GM21723 (cell line): ENCODE results near the gene HEATR5B.

ENCODE experiments used
- ATAC-seq: cut with Tn5 transposase; IDR thresholded peaks from one replicate; pipeline ENCODE4 v1.9.1; 2021; ENCODE audit warnings: mild to moderate bottlenecking, moderate library complexity; ENCODE audit not compliant: unreplicated experiment

Gene HEATR5B

DNA sequence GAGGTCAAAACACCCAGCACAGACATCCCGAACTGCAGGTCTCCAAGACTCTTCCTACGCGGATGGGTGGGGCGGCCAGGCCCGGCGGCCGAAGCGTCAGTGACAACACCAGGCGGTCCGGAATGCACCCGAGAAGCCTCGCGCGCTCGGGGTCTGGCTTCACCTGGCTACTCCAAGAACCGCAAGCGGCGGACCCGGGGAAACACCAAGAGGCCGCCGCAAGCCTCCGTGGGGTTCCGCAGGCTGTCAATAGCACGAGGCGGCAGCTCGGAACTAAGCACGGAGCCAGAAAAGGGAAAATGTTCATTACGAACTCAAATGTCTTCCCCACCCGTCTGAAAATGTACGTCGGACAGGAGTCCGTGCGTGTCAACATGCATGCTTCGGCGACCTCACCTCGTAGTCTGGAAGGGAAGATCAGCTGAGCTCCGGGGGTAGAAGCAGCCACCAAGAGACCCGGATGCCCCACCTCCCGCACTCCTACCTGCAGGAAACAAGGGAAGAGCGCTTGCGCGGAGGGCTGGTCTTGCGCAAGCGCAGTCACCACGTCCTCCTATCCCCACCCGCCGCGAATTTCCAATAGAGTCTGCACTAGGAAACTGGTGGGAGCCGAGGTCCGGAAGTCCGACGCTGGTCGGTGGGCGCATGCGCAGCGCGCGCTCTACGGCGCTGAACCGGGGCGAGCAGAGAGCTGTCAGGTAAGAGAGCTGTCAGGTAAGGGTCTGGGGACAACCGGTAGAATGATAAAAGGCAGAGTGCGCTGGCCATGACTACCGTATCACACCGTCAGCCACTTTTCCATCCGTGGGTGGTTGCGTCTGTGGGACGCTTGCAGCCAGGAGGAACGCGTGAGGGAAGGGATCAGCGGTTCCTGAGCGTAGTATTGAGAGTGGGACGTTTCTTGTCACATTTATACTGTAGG is at the start of gene HEATR5B, which contains the start of gene GPATCH11:
TSS of gene HEATR5B (minus strand) at position 500 of the 922 bp plus-strand sequence. CDS start 958 bp downstream, outside the sequence.
TSS of gene GPATCH11 (plus strand) at position 646 of the 922 bp plus-strand sequence. CDS start 3,864 bp downstream, outside the sequence.
- ATAC-seq, result peak; percentile 85

GRCh38 chr2:37132914-37133313 is 48.7 kb upstream of the HEATR5B start:
- no peak for ATAC-seq

GRCh38 chr2:37125416-37125815 is 41.2 kb upstream of the HEATR5B start:
- no peak for ATAC-seq

- no peak for ATAC-seq
These were observed 35.0 kb upstream of the HEATR5B start for GRCh38 chr2:37119157-37119556.

DNA sequence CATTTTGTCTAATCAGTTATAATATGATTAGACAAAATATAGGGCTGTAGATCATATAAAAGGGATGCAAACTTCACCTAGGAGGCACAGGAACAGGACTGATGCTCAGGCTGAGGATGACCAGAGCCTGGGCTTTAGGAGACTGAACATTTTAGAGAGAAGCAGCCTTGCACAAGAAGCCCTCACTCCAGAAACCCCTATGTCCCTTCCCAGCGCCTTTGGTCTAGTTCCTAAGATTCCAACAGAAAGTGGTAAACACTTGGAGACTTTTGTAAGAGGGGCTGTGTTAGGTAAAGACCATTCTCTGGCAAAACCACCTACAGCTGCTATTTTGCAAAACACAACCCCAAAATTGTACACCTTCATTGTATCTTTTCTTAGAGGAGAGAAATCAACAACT is 33.4 kb upstream of the HEATR5B start:
- no peak for ATAC-seq

DNA sequence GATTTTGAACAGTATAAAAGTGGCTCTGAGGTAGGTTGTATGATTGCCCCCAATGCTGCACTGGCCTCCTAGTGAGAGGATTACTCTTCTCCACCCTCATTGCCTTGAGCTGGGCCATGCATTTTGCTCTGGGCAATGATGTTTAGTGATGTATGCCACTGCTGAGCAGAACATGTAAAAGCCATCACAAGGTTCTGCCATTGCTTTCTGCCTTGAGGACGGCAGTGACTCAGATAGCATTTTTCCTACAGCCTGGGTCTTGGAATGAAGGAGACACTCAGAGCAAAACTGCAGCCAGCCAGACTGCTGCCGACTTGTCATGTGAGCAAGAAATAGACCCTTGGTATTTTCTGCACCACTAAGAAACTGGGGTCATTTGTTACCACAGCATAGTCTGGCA is 27.8 kb upstream of the HEATR5B start:
- no peak for ATAC-seq

- no peak for ATAC-seq
These were observed 26.4 kb upstream of the HEATR5B start for GRCh38 chr2:37110306-37111212.

DNA sequence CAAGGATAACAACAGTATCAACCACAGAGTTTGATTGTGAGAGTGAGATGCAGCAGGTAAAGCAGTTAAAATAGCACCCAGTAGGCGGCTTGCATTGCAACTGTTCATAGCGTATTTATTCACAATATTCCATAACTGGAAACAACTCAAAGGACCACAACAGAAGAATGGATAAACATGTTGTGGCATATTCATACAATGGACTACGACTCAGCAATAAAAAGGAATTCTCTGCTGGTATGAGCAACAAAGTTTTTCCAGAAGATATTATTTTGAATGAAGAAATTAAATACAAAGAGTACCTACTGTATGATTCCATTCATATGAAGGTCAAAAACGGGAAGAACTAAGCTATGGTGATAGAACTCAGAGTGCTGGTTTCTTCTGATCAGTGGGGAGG is 25.4 kb upstream of the HEATR5B start:
- ATAC-seq, result no peak

- no peak for ATAC-seq
These were observed 21.0 kb upstream of the HEATR5B start for GRCh38 chr2:37105150-37105549.

- ATAC-seq, result no peak
These were observed 20.0 kb upstream of the HEATR5B start for GRCh38 chr2:37104178-37104577.

- no peak for ATAC-seq
These were observed 18.4 kb upstream of the HEATR5B start for GRCh38 chr2:37102588-37102987.

DNA sequence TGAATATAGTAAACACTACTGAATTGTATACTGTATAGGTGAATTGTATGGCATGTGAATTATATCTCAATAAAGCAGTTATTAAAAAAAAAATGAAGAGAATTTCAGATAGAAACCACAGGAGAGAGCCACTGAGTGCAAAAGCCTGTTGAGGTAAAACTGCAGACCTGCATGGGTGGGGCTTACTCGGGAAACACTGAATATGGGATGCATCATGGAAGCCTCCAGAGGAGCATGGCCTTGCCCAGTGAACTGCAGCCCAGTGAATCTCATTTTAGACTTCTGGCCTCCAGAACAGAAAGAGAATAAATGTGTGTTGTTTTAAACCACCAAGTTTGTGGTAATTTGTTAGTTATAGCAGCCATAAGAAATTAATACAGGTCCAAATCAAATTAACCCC is 15.9 kb upstream of the HEATR5B start:
- no peak for ATAC-seq

GRCh38 chr2:37098416-37099118 is 14.4 kb upstream of the HEATR5B start:
- ATAC-seq, result no peak

- ATAC-seq, result no peak
These were observed 12.4 kb upstream of the HEATR5B start for GRCh38 chr2:37096568-37096967.

GRCh38 chr2:37091873-37092272 is 7.7 kb upstream of the HEATR5B start:
- peak; percentile 53 for ATAC-seq

DNA sequence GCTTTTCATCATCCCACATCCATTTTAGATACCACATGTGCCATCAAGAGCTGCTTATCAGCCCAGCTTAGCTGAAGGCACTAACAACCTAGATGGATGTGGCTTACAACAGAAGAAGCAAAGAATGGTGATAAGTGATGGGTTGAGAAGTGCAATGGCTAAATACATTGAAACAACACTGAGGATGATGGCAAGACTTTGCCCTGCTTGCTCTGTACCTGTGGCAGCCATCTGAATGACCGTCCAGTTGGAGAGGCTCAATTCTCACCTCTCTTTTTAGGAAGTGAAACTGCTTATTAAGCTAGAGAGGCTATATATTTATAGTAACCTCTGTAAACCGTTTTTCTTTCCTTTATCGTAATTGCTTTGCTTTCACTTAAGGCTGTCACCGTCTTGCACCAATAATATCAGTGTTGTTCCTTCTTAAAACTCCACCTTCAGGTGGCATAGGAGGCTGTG is 5.9 kb upstream of the HEATR5B start:
- peak; percentile 80 for ATAC-seq

GRCh38 chr2:37085731-37086147 is 1.6 kb upstream of the HEATR5B start:
- no peak for ATAC-seq

DNA sequence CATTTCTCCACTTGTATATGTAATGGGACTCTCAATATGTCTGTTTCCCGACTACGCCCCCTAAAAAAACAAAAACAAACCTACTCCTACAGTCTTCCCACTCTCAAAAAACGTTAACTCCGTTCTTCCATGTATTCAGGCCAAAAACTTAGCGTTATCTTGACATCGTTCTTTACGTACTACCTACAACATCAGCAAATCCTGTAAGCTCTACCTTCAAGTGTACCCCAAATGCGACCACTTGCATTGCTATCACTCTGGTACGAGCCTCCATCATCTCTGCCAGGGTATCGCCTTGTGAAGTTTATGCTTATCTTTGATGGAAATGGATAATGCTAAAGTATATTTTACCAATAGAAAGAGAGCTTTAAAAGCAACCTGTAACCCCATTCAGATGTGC is 625 bp upstream of the HEATR5B start:
- no peak for ATAC-seq

- no peak for ATAC-seq
These were observed 3.5 kb downstream of the HEATR5B start for GRCh38 chr2:37080689-37081088.

- no peak for ATAC-seq
These were observed 3.9 kb downstream of the HEATR5B start for GRCh38 chr2:37080266-37080665.

- no peak for ATAC-seq
These were observed 13.2 kb downstream of the HEATR5B start for GRCh38 chr2:37070931-37071330.
